ENCODE results near the gene SLC25A20. TPM values are rescaled to one million over a fixed set of nuclear protein-coding genes. Genes with fewer than 3 reads are reported as not detected.
"Not testable (repeated sequence)": the region's sequence is repeated elsewhere in the genome, so short reads cannot be mapped to it uniquely, and the experiment has no call there.

Gene SLC25A20
- total RNA-seq, 3 donors from 2014 or later: 13.9 to 19.0 (median 17.5) TPM

GRCh38 chr3:48845170-48845569 lies 53.5 kb downstream of the SLC25A20 start:
- H3K4me3 Mint-ChIP-seq: peak overlapping the region; percentile 53
- ATAC-seq: no peak

GRCh38 chr3:48837163-48837562 lies 61.5 kb downstream of the SLC25A20 start:
- H3K9me3 Mint-ChIP-seq: no peaks in the 10 kb centered on the region
- H3K27me3 Mint-ChIP-seq (ENCODE audit: low read depth): no peaks in the 10 kb centered on the region
- peak in 1 of 2 donors; percentile 27 for ATAC-seq
- no peak for DNase-seq
- H3K4me1 Mint-ChIP-seq (ENCODE audit: low read depth): peaks cover 16% of the 10 kb centered on the region
- peaks cover 9% of the 10 kb centered on the region for H3K36me3 Mint-ChIP-seq (ENCODE audit: insufficient read depth)
- no peak overlapping the region for H3K4me3 Mint-ChIP-seq

More at GRCh38 chr3:48845170-48845569, 53.5 kb downstream of the SLC25A20 start:
- no peaks in the 10 kb centered on the region for H3K36me3 Mint-ChIP-seq (ENCODE audit: insufficient read depth)
- H3K27me3 Mint-ChIP-seq (ENCODE audit: low read depth): no peaks in the 10 kb centered on the region
- H3K4me1 Mint-ChIP-seq (ENCODE audit: low read depth): peaks cover 31% of the 10 kb centered on the region
- no peak for DNase-seq
- no peaks in the 10 kb centered on the region for H3K9me3 Mint-ChIP-seq

- Mint-ChIP-seq H3K36me3 (ENCODE audit: insufficient read depth) (peaks cover 9% of the 10 kb centered on the region), H3K9me3 (no peaks in the 10 kb centered on the region), H3K4me3 (no peak overlapping the region), H3K4me1 (ENCODE audit: low read depth) (peaks cover 14% of the 10 kb centered on the region), H3K27me3 (ENCODE audit: low read depth) (no peaks in the 10 kb centered on the region)
- DNase-seq: no peak
- no peak for ATAC-seq
These were observed 62.9 kb downstream of the SLC25A20 start for GRCh38 chr3:48835650-48836366.

- Mint-ChIP-seq H3K36me3 (ENCODE audit: insufficient read depth) (peaks cover 6% of the 10 kb centered on the region), H3K27me3 (ENCODE audit: low read depth) (no peaks in the 10 kb centered on the region), H3K4me3 (no peak overlapping the region)
These were observed 66.0 kb downstream of the SLC25A20 start for GRCh38 chr3:48832684-48833083.

GRCh38 chr3:48830715-48831114 lies 68.0 kb downstream of the SLC25A20 start:
- Mint-ChIP-seq H3K4me3 (no peak overlapping the region), H3K9me3 (no peaks in the 10 kb centered on the region), H3K4me1 (ENCODE audit: low read depth) (peaks cover 9% of the 10 kb centered on the region), H3K36me3 (ENCODE audit: insufficient read depth) (peaks cover 6% of the 10 kb centered on the region), H3K27me3 (ENCODE audit: low read depth) (no peaks in the 10 kb centered on the region)
- ATAC-seq: no peak
- DNase-seq: no peak

More at GRCh38 chr3:48832684-48833083, 66.0 kb downstream of the SLC25A20 start:
- Mint-ChIP-seq H3K9me3 (no peaks in the 10 kb centered on the region), H3K4me1 (ENCODE audit: low read depth) (peaks cover 9% of the 10 kb centered on the region)
- DNase-seq: no peak
- ATAC-seq: no peak

- H3K4me3 Mint-ChIP-seq, H3K9me3 Mint-ChIP-seq: not testable (repeated sequence)
These were observed 69.2 kb downstream of the SLC25A20 start for GRCh38 chr3:48829525-48829924.

GRCh38 chr3:48827874-48828273 lies 70.8 kb downstream of the SLC25A20 start:
- not testable (repeated sequence) for H3K36me3 Mint-ChIP-seq (ENCODE audit: insufficient read depth); H3K4me3 Mint-ChIP-seq; DNase-seq; H3K27me3 Mint-ChIP-seq (ENCODE audit: low read depth); H3K9me3 Mint-ChIP-seq; ATAC-seq
- peaks cover 11% of the 10 kb centered on the region for H3K4me1 Mint-ChIP-seq (ENCODE audit: low read depth)

More at GRCh38 chr3:48829525-48829924, 69.2 kb downstream of the SLC25A20 start:
- DNase-seq; H3K36me3 Mint-ChIP-seq (ENCODE audit: insufficient read depth); H3K27me3 Mint-ChIP-seq (ENCODE audit: low read depth); ATAC-seq; H3K4me1 Mint-ChIP-seq (ENCODE audit: low read depth): not testable (repeated sequence)

- no peaks in the 10 kb centered on the region for H3K9me3 Mint-ChIP-seq
These were observed 72.2 kb downstream of the SLC25A20 start for GRCh38 chr3:48826451-48826850.

GRCh38 chr3:48820612-48821324 lies 77.9 kb downstream of the SLC25A20 start:
- DNase-seq (no peak), ATAC-seq (no peak)
- no peaks in the 10 kb centered on the region for H3K9me3 Mint-ChIP-seq
- H3K4me1 Mint-ChIP-seq (ENCODE audit: low read depth): peaks cover 36% of the 10 kb centered on the region
- peaks cover 7% of the 10 kb centered on the region for H3K36me3 Mint-ChIP-seq (ENCODE audit: insufficient read depth)
- no peak overlapping the region for H3K4me3 Mint-ChIP-seq
- H3K27me3 Mint-ChIP-seq (ENCODE audit: low read depth): no peaks in the 10 kb centered on the region

More at GRCh38 chr3:48826451-48826850, 72.2 kb downstream of the SLC25A20 start:
- peaks cover 14% of the 10 kb centered on the region for H3K4me1 Mint-ChIP-seq (ENCODE audit: low read depth)
- DNase-seq (no peak), ATAC-seq (no peak)
- no peaks in the 10 kb centered on the region for H3K27me3 Mint-ChIP-seq (ENCODE audit: low read depth)
- peaks cover 7% of the 10 kb centered on the region for H3K36me3 Mint-ChIP-seq (ENCODE audit: insufficient read depth)
- H3K4me3 Mint-ChIP-seq: no peak overlapping the region

GRCh38 chr3:48819234-48820221 lies 79.2 kb downstream of the SLC25A20 start:
- DNase-seq: no peak
- Mint-ChIP-seq H3K27me3 (ENCODE audit: low read depth) (no peaks in the 10 kb centered on the region), H3K36me3 (ENCODE audit: insufficient read depth) (peaks cover 7% of the 10 kb centered on the region), H3K4me1 (ENCODE audit: low read depth) (peaks cover 36% of the 10 kb centered on the region), H3K4me3 (no peak overlapping the region), H3K9me3 (no peaks in the 10 kb centered on the region)
- no peak for ATAC-seq

- Mint-ChIP-seq H3K4me3 (no peak overlapping the region), H3K27me3 (ENCODE audit: low read depth) (no peaks in the 10 kb centered on the region), H3K4me1 (ENCODE audit: low read depth) (peaks cover 37% of the 10 kb centered on the region), H3K36me3 (ENCODE audit: insufficient read depth) (peaks cover 2% of the 10 kb centered on the region), H3K9me3 (peaks cover 8% of the 10 kb centered on the region)
- DNase-seq (no peak), ATAC-seq (no peak)
These were observed 87.2 kb downstream of the SLC25A20 start for GRCh38 chr3:48811524-48811923.

All from activated T-cell treated with anti-CD3 and anti-CD28 coated beads, Interleukin-2, amount 50 U/mL, for 4 hours (primary cell).